Activated CD4-positive, alpha-beta T cell treated with anti-CD3 and anti-CD28 coated beads, Interleukin-2, Interleukin-6, amounts not matched to agents 100 ng/mL and 50 ng/mL, durations not matched to agents 16 hours and 8 hours (primary cell): Measurements from ENCODE around the gene TUFM.
"Not testable (repeated sequence)": the region's sequence is repeated elsewhere in the genome, so short reads cannot be mapped to it uniquely, and the experiment has no call there.

Experiments
- DNase-seq: peaks from one replicate; pipeline ENCODE4 v3.0.0-alpha.2; 2020

TUFM gene

DNA sequence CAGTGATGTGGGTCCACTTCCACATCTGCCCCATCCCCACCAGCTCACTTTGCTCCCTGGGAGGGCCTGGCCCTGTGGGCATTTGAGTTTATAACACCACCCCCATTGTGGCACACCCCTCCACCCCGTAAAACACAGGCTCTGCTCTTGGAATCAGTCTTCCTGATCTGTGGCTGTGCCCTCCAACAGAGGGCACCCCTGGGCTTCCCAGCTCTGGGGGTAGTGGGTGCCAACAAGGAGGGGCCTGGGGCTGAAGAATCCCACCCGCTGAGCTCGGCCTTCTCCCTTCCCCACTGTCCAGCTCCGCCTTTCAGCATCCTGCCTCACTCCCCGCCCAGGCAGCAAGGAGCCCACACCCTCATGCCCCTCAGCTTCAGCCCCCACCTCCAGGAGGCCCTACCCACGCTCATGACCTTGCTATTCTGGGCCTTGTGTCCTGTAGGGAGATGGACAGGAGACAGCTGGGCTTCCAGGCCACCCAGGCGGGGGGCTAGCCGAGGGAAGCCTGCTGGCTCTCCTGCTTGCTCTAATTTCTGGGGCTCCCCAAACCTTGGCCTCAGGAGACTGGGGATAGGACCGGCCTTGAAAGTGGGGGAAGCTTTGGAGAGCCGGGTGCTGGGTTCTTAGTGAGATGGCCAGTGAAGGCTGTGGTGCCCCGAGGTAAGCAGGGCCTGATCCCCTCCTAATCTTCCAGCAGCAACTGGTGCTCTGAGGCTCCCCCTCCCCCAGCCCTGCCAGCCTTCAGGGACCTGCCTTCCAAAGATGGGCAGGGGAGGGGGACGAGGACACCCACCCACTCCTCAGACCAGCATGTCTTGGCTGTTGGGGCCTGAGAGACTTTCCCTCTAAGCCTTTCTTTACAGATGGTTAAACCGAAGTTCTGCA, 29.2 kb upstream of the TUFM start:
- no peak for DNase-seq

DNA sequence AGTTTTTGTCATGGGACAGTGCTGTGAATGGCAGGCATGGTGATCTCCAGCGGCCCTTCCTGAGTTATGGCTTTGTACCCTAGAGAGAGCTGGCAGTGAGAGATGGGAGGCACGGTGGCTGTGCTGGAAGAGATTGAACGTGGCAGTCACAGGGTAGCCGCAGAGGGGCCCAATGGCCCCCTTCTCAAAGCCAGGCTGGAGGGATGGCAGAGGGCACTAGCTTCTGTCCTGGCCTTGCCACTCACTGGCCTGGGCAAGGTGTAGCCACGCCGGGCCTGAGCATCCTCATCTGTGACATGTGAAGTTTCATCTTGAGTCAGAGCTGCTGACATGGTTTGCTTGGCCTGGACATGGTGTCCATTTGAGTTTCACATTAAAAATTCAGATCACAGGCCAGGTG, 28.3 kb upstream of the TUFM start:
- DNase-seq: no peak

DNA sequence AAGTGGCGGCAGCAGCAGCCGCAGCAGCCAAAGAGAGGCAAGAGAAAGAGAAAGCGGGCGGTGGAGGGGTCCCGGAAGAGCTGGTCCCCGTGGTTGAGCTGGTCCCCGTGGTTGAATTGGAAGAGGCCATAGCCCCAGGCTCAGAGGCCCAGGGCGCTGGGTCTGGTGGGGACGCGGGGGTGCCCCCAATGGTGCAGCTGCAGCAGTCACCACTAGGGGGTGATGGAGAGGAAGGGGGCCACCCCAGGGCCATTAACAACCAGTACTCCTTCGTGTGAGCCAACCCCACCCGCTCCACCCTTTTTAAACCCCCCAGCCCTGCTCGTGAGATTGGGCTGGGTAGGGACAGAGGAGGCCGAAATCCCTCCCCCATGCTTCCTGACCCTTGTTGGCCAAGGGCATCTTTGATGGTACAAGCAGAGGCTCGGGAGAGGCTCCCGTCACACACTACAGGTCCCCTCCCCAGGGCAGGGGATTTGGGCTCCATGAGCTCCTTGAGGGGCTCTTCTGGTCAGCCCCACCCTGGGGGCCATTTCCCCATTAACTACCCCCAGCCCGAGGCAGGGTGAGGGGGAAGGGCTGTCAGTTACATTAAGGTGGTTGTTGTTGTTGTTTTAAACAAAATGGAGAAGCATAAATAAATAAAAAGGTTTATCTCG, 27.5 kb upstream of the TUFM start:
- peak; percentile 63 for DNase-seq

DNA sequence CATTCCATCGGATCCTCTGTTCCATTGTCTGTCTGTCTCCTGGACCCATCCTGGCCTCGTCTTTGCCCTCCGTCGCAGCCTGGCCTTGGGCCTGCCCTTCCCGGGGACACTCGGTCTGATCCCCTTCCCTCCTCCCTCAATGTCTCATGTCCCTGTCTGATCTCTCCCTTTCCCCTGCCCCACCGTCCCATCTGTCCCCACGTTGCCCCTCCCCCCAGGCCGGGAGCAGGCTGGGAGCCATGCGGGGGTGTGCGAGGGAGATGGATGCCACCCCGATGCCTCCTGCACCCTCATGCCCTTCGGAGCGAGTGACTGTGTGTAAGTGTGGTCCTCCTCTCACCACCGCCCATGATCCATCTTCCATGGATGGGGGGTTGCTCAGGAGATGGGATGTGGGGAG, 26.8 kb upstream of the TUFM start:
- DNase-seq: no peak

- DNase-seq: no peak
Observed at GRCh38 chr16:28869201-28869600, 23.1 kb upstream of the TUFM start.

- not testable (repeated sequence) for DNase-seq
Observed at GRCh38 chr16:28867646-28868045, 21.5 kb upstream of the TUFM start.

DNA sequence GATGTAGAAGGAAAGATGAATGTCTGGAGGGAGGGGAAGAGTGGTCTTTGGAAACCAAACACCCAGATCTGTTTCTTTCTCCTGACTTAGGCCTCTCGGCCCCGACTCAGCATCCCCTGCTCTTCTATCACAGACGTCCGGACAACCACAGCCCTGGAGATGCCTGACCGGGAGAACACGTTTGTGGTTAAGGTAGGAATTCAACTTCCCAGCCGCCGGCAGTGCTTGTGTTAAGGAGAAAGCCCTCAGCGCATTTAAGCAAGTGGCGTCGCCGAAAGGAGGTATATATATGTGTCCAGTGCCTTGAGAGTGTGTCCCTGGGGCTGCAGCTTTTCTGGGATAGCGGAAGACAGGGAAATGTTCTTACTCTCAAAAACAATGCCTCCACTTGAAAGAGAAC, 21.1 kb upstream of the TUFM start:
- no peak for DNase-seq

- no peak for DNase-seq
Observed at GRCh38 chr16:28866454-28866804, 20.3 kb upstream of the TUFM start.

GRCh38 chr16:28865722-28866453, 19.7 kb upstream of the TUFM start:
- no peak for DNase-seq

GRCh38 chr16:28865001-28865688, 19.0 kb upstream of the TUFM start:
- no peak for DNase-seq

DNA sequence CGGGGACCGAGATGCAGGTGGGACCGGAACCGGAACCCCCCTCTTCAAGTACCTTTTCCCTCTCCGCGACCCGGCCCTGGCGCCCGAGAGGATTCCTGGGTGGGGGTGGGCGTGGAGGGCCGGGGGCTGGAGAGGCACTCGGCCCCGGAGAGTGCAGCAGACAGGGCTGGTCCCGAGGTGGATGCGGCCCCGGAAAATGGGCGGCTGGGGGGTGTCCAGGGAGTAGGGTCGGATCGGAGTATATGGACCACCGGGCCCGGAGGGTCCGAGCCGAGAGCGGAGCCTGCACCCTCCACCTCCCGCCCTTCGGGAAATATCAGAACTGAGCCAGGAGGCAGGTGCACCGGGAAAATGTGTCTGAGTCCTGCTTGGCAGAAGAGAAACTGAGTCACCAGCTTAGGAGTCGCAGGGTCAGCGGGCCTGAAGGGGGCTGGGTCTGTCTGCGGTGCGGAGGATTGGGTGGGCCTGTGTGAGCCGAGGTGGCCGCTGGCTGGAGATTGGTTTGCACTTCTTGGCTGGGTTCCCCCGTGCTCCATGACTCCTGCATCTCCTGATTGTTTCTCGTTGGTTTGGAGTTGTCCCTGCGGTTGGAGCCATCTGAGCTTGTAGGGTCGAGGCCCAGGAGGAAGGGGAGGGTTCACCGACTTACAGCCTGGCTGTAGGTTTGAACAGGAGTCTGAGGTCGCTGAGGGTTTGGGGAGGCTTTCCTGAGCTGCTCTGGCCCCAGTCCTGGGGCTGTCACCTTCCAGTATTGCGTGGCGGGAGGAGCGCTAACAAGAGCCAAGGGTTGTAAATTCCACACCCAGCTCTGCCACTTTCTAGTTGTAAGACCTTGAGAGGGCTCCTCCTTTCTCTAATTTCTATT, 18.0 kb upstream of the TUFM start:
- no peak for DNase-seq

GRCh38 chr16:28859326-28859725, 13.2 kb upstream of the TUFM start:
- DNase-seq: no peak

- no peak for DNase-seq
Observed at GRCh38 chr16:28858421-28858820, 12.3 kb upstream of the TUFM start.

- DNase-seq: no peak
Observed at GRCh38 chr16:28846933-28847273, 755 bp upstream of the TUFM start.

DNA sequence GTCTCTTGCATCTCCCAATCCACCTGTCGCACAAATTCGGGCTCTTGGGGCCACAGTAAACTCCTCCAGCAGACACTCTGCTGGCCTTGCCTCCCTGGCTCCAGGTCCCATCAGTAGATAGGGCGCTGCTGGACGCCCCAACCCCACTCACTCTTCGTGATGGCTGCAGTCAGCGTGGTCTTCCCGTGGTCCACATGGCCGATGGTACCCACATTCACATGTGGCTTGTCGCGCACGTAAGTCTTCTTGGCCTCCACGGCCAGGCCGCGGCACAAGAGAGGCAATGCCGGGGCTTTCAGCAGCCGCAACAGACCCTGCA, 428 bp downstream of the TUFM start:
- no peak for DNase-seq

- peak; percentile 57 for DNase-seq
Observed at GRCh38 chr16:28845293-28845692, 855 bp downstream of the TUFM start.

DNA sequence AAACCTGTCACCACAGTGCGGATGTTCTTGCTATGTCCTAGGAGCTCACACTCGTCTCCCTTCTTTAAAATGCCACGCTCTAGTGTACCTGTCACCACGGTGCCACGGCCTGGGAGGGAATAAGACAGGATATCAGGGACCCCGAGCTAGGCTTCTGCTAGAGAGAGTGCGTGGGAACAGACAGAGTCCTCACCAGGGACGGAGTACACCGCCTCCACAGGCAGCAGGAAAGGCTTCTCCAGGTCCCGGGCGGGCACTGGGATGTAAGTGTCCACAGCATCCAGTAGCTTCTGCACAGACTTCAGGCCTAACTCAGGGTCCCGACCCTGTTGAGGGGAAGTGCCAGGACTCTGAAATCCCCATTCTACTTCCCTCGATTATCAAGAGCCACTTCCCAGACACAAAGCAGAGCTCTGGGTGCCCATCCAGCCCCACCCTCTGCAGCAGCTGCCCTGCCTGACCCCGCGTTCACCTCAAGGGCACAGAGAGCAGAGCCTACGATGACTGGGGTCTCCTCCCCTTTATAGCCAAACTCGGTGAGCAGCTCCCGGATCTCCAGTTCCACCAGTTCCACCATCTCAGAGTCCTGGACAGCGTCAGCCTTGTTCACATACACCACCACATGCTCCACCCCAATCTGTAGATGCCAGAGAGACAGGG, 1.8 kb downstream of the TUFM start:
- DNase-seq: no peak

DNA sequence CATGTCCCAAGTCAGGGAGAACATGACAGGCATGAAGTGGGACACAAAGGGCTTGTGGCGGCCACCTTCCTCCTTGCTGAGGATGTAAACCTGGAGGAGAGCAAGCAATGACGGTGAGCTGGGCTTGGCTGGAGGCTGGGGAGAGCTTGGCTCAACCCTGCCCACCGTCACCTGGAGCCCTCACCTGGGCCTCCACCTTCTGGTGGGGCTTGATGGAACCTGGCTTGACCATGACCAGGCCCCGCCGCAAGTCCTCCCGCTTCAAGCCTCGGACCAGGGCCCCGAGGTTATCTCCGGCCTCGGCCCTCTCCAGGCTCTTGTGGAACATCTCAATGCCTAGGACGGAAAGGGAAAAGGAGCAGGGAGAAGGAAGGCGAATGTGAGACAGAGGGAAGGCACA, 2.4 kb downstream of the TUFM start:
- no peak for DNase-seq

DNA sequence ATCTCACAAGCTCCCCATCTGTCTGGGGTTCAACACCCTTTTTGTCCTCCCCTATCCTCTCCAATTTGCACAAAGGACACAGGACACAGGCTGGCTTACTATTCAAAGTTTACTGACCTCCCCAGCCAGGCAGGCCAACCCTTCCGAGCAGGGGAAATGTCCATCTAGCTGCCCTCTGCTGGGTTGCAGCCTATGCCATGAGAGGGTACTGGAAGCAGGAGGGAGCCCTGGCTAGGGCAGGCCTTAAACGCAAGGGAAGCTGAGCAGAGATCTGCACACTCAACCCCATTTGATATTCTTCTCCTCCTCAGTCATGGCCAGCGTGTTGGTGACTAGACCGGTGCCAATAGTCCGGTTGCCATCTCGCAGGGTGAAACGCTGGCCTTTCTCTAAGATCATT, 3.5 kb downstream of the TUFM start:
- no peak for DNase-seq

DNA sequence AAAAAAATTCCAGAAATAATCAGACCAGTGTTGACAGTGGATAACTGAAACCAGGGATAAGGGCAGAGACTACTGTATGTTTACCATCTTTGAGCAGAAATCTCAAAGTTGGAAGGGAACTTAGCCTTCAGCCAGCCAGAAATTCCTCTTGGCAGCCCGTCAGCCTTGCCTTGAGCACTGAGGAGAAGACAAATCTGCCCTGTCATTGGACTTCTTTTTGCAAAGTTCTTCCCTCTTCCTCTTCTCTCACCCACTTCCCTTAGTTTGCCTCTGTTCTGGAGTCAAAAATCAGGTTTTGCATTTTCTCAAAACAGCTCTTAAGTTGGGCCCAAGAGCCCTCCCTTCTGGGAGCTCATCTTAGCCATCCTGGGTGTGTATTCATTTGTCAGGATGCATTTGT, 6.2 kb downstream of the TUFM start:
- DNase-seq: no peak

DNA sequence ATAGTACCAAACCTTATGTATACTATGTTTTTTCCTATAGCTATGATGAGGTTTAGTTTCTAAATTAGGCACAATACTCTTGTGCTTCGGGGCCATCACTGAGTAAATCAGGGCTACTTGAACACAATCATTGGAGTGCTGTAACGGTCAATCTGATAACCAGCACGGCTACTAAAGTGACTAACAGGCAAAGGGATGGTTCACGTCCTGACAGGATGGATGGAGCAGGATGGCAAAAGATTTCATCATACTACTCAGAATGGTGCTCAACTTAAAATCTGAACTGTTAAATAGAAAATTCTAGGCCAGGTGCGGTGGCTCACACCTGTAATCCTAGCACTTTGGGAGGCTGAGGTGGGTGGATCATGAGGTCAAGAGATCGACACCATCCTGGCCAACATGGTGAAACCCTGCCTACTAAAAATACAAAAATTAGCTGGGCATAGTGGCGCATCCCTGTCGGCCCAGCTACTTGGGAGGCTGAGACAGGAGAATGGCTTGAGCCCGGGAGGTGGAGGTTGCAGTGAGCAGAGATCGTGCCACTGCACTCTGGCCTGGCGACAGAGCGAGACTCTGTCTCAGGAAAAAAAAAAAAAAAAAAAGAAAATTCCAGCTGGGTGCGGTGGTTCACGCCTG, 7.0 kb downstream of the TUFM start:
- DNase-seq: no peak

GRCh38 chr16:28838558-28838918, 7.6 kb downstream of the TUFM start:
- DNase-seq: no peak
